Measurements from ENCODE around the gene ATXN1L. TPM values are rescaled to one million over a fixed set of nuclear protein-coding genes. Genes with fewer than 3 reads are reported as not detected.
"Not testable (repeated sequence)": the region's sequence is repeated elsewhere in the genome, so short reads cannot be mapped to it uniquely, and the experiment has no call there.

The ATXN1L gene
- total RNA-seq, 3 donors from 2014 or later (not counting 1 experiment from before 2014, with no cell fraction given), result 59.7 to 66.9 (median 59.8) TPM

DNA sequence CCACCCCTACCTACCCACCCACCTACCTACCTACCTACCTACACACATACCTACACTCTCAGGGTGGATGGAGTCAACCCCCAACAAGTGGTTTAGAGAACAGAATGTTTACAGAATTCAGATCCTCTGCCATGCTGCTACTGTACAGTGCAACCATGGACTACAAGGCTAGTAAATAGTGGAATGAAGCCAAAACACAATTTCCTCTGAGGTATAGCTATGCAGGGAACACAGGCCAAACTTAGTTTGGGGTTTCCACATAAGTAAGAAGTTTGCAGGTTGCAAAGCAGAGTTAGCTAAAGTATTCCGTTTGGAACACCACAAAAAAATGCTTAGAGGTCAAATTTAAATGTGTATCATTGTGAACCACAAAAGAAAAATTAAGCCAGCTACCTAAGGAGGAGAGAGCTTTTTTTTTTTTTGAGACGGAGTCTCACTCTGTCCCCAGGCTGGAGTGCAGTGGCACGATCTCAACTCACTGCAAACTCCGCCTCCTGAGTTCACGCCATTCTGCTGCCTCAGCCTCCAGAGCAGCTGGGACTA lies 34.4 kb upstream of the ATXN1L start:
- Mint-ChIP-seq H3K27me3 (ENCODE audit: low read depth in 2 of 2) (no peaks in the 10 kb centered on the region), H3K4me1 (peaks cover 16 to 27% of the 10 kb centered on the region in 2 donors), H3K27ac (no peak overlapping the region), H3K36me3 (no peaks in the 10 kb centered on the region), H3K4me3 (peak overlapping the region; percentile 10), H3K9me3 (no peaks in the 10 kb centered on the region)
- DNase-seq (peak in 1 of 2 donors; percentile 56), ATAC-seq (no peak)
- intact Hi-C loops (cut with micrococcal nuclease), result no loop called here
- no peaks in the 10 kb centered on the region for H3K36me3 ChIP-seq (ENCODE audit: control insufficient read depth, insufficient read depth, low read length)
- WGBS (ENCODE audit: insufficient coverage), result 54% methylated on average over 5 of the region's 5 CpGs
- H3K9me3 ChIP-seq (ENCODE audit: control insufficient read depth, insufficient read depth, low read length), result no peaks in the 10 kb centered on the region
- H3K27ac ChIP-seq (ENCODE audit: low read length), result no peak overlapping the region
- TF ChIP-seq, protein P1, sequence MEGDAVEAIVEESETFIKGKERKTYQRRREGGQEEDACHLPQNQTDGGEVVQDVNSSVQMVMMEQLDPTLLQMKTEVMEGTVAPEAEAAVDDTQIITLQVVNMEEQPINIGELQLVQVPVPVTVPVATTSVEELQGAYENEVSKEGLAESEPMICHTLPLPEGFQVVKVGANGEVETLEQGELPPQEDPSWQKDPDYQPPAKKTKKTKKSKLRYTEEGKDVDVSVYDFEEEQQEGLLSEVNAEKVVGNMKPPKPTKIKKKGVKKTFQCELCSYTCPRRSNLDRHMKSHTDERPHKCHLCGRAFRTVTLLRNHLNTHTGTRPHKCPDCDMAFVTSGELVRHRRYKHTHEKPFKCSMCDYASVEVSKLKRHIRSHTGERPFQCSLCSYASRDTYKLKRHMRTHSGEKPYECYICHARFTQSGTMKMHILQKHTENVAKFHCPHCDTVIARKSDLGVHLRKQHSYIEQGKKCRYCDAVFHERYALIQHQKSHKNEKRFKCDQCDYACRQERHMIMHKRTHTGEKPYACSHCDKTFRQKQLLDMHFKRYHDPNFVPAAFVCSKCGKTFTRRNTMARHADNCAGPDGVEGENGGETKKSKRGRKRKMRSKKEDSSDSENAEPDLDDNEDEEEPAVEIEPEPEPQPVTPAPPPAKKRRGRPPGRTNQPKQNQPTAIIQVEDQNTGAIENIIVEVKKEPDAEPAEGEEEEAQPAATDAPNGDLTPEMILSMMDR (IDR thresholded peaks at IDR 0.05), result no peak
- no peak overlapping the region for H3K4me3 ChIP-seq (ENCODE audit: low read length)
- peaks cover 18% of the 10 kb centered on the region for H3K4me1 ChIP-seq (ENCODE audit: control insufficient read depth, insufficient read depth, low read length)
- no peaks in the 10 kb centered on the region for H3K27me3 ChIP-seq (ENCODE audit: control insufficient read depth, insufficient read depth, low read length)

DNA sequence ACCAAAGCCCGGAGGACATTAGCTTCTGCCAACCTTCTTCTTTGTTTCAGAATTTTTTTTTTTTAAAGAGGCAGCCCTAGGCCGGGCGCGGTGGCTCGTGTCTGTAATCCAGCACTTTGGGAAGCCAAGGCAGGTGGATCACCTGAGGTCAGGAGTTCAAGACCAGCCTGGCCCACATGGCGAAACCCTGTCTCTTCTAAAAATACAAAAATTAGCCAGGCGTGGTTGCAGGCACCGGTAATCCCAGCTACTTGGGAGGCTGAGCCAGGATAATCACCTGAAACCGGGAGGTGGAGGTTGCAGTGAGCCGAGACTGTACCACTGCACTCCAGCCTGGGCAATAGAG lies 28.6 kb upstream of the ATXN1L start:
- H3K4me1 Mint-ChIP-seq; H3K27ac ChIP-seq (ENCODE audit: low read length); H3K9me3 ChIP-seq (ENCODE audit: control insufficient read depth, insufficient read depth, low read length); H3K27me3 Mint-ChIP-seq (ENCODE audit: low read depth in 2 of 2); intact Hi-C loops (cut with micrococcal nuclease); H3K4me3 Mint-ChIP-seq; H3K4me1 ChIP-seq (ENCODE audit: control insufficient read depth, insufficient read depth, low read length); ATAC-seq; H3K27me3 ChIP-seq (ENCODE audit: control insufficient read depth, insufficient read depth, low read length); H3K27ac Mint-ChIP-seq; H3K36me3 ChIP-seq (ENCODE audit: control insufficient read depth, insufficient read depth, low read length); H3K4me3 ChIP-seq (ENCODE audit: low read length); H3K36me3 Mint-ChIP-seq; DNase-seq; H3K9me3 Mint-ChIP-seq: not testable (repeated sequence)
- WGBS (ENCODE audit: insufficient coverage), result 88% methylated on average over 10 of the region's 10 CpGs

DNA sequence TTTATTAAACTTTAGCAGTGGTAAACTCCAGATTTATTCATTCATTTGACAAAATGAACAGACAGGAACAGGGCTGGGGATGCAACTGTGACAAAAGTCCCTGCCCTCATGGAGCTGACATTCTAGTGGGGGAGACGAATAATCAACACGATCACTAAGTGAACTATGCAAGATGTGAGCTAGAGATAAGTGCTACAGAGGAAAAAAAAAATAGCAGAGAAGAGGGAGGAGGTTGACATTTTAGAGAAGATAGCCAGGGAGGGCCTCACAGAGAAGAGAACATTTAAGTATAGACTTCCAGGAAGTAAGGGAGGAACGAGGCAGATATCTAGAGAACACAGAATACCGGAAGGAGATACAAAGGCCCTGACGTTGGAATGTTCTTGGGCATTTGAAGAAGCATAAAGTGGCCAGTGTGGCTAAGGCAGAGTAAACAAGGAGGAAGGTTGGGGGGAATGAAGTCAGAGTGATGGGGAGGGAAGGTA lies 19.2 kb upstream of the ATXN1L start:
- Histone ChIP-seq H3K27ac (ENCODE audit: low read length) (no peak overlapping the region), H3K36me3 (ENCODE audit: control insufficient read depth, insufficient read depth, low read length) (no peaks in the 10 kb centered on the region), H3K9me3 (ENCODE audit: control insufficient read depth, insufficient read depth, low read length) (no peaks in the 10 kb centered on the region), H3K27me3 (ENCODE audit: control insufficient read depth, insufficient read depth, low read length) (no peaks in the 10 kb centered on the region), H3K4me1 (ENCODE audit: control insufficient read depth, insufficient read depth, low read length) (no peaks in the 10 kb centered on the region), H3K4me3 (ENCODE audit: low read length) (no peak overlapping the region)
- no peak for DNase-seq
- TF ChIP-seq, protein P1 (IDR thresholded peaks at IDR 0.05), result no peak
- Mint-ChIP-seq H3K36me3 (no peaks in the 10 kb centered on the region), H3K4me3 (no peak overlapping the region), H3K4me1 (no peaks in the 10 kb centered on the region), H3K9me3 (no peaks in the 10 kb centered on the region), H3K27me3 (ENCODE audit: low read depth in 2 of 2) (no peaks in the 10 kb centered on the region), H3K27ac (no peak overlapping the region)
- intact Hi-C loops (cut with micrococcal nuclease), result no loop called here
- WGBS (ENCODE audit: insufficient coverage), result 84% methylated on average over 5 of the region's 5 CpGs
- no peak for ATAC-seq

DNA sequence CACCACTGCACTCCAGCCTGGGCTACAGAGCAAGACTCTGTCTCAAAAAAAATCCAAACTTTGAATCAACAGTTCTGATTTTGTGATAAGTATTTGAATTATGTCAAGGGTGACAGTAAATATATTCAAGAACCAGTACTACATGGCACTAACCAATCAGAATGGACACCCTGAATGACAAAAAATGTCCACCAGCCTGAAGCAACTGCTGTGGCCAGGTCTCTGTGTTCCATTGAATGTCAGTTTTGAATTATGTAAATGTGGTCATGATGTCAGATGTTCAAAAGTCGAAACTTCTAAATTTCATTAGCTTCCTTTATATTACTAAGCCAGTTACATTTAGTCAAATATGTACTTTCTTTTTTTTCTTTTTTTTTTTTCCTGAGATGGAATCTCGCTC lies 15.4 kb upstream of the ATXN1L start:
- Histone ChIP-seq H3K9me3 (ENCODE audit: control insufficient read depth, insufficient read depth, low read length) (no peaks in the 10 kb centered on the region), H3K27ac (ENCODE audit: low read length) (no peak overlapping the region), H3K4me3 (ENCODE audit: low read length) (no peak overlapping the region), H3K4me1 (ENCODE audit: control insufficient read depth, insufficient read depth, low read length) (no peaks in the 10 kb centered on the region), H3K27me3 (ENCODE audit: control insufficient read depth, insufficient read depth, low read length) (no peaks in the 10 kb centered on the region), H3K36me3 (ENCODE audit: control insufficient read depth, insufficient read depth, low read length) (no peaks in the 10 kb centered on the region)
- TF ChIP-seq, protein P1 (IDR thresholded peaks at IDR 0.05), result no peak
- H3K4me3 Mint-ChIP-seq, result no peak overlapping the region
- no peaks in the 10 kb centered on the region for H3K4me1 Mint-ChIP-seq
- H3K27me3 Mint-ChIP-seq (ENCODE audit: low read depth in 2 of 2), result no peaks in the 10 kb centered on the region
- no peak overlapping the region for H3K27ac Mint-ChIP-seq
- no peaks in the 10 kb centered on the region for H3K36me3 Mint-ChIP-seq
- no peak for ATAC-seq
- no peak for DNase-seq
- intact Hi-C loops (cut with micrococcal nuclease), result no loop called here
- 100% methylated on average over 1 of the region's 2 CpGs for WGBS (ENCODE audit: insufficient coverage)
- H3K9me3 Mint-ChIP-seq, result no peaks in the 10 kb centered on the region

DNA sequence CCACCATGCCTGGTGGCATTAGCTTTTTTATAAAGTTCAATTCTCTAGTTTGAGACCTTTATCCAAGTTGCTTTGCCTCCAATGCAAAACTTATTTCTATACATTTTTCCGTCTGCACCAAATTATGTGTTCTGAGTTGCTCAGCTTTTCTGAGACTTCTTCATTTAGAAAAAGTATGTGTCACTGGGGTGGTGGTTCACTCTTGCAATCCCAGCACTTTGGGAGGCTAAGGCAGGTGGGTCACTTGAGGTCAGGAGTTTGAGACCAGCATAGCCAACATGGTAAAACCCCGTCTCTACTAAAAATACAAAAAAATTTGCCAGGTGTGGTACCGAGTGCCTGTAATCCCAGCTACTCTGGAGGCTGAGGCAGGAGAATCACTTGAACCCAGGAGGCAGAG lies 14.1 kb upstream of the ATXN1L start:
- H3K27ac Mint-ChIP-seq; DNase-seq; H3K9me3 ChIP-seq (ENCODE audit: control insufficient read depth, insufficient read depth, low read length); H3K36me3 Mint-ChIP-seq; H3K36me3 ChIP-seq (ENCODE audit: control insufficient read depth, insufficient read depth, low read length); H3K4me1 ChIP-seq (ENCODE audit: control insufficient read depth, insufficient read depth, low read length); ATAC-seq; H3K9me3 Mint-ChIP-seq; H3K4me3 Mint-ChIP-seq; H3K4me3 ChIP-seq (ENCODE audit: low read length); H3K27me3 ChIP-seq (ENCODE audit: control insufficient read depth, insufficient read depth, low read length); H3K27ac ChIP-seq (ENCODE audit: low read length); H3K27me3 Mint-ChIP-seq (ENCODE audit: low read depth in 2 of 2); H3K4me1 Mint-ChIP-seq; intact Hi-C loops (cut with micrococcal nuclease): not testable (repeated sequence)
- 87% methylated on average over 2 of the region's 3 CpGs for WGBS (ENCODE audit: insufficient coverage)

DNA sequence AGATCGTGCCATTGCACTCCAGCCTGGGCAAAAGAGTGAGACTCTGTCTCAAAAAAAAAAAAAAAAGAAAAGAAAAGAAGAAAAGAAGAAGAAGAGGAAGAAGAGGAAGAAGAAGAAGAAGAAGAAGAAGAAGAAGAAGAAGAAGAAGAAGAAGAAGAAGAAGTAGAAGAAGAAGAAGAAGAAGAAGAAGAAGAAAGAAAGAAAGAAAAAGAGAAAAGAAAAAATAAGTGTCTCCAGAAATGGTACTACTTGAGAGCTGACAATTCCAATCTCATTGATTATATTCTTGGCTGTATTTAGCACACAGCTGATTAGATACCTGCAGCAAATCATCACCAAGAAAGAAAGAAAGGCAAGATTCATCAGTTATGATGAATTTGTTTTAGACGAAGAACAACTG lies 13.7 kb upstream of the ATXN1L start:
- H3K27me3 ChIP-seq (ENCODE audit: control insufficient read depth, insufficient read depth, low read length); intact Hi-C loops (cut with micrococcal nuclease); H3K4me3 Mint-ChIP-seq; H3K27ac Mint-ChIP-seq; H3K36me3 ChIP-seq (ENCODE audit: control insufficient read depth, insufficient read depth, low read length); H3K27ac ChIP-seq (ENCODE audit: low read length); H3K27me3 Mint-ChIP-seq (ENCODE audit: low read depth in 2 of 2); H3K9me3 ChIP-seq (ENCODE audit: control insufficient read depth, insufficient read depth, low read length); ATAC-seq; H3K4me1 Mint-ChIP-seq; H3K36me3 Mint-ChIP-seq; H3K4me3 ChIP-seq (ENCODE audit: low read length); H3K4me1 ChIP-seq (ENCODE audit: control insufficient read depth, insufficient read depth, low read length); H3K9me3 Mint-ChIP-seq; DNase-seq: not testable (repeated sequence)
- whole genome bisulfite sequencing (ENCODE audit: insufficient coverage), result 90% methylated on average over 2 of the region's 2 CpGs

Data from natural killer cell (primary cell).